ENCODE data around the gene TRIL.

Gene TRIL

GRCh38 chr7:28990200-28990960 lies 32.2 kb upstream of the TRIL start:
- H3K14ac ChIP-seq (ENCODE audit: low read length) = no peak overlapping the region
- no peak overlapping the region for H3K4ac ChIP-seq (ENCODE audit: low read length)
- no peak overlapping the region for H4K8ac ChIP-seq (ENCODE audit: low read depth, low read length)
- no peak overlapping the region for H3K23ac ChIP-seq (ENCODE audit: low read depth, low read length, poor library complexity)
- peaks cover 4 to 11% of the 10 kb centered on the region in 2 donors for H3K4me1 ChIP-seq (ENCODE audit: control insufficient read depth in 2 of 2, insufficient read depth in 1 of 2, low read depth in 1 of 2, low read length in 2 of 2)
- no peak overlapping the region for H3K4me3 ChIP-seq (ENCODE audit: low read length in 2 of 2)
- no peaks in the 10 kb centered on the region for H3K79me1 ChIP-seq (ENCODE audit: low read depth, low read length)
- H3K27ac ChIP-seq (replicated peaks; ENCODE audit: low read length) = no peak overlapping the region
- H3K4me2 ChIP-seq (ENCODE audit: insufficient read depth, low read length, poor library complexity, severe bottlenecking) = no peak overlapping the region
- peak overlapping the region; percentile 13 for H3K18ac ChIP-seq (ENCODE audit: low read length)
- no peak overlapping the region for H2BK12ac ChIP-seq (ENCODE audit: low read length)
- H3K9ac ChIP-seq (ENCODE audit: low read depth, low read length, poor library complexity) = no peak overlapping the region
- H2BK5ac ChIP-seq (ENCODE audit: low read length) = no peak overlapping the region
- WGBS, 2 donors (ENCODE audit: extremely low coverage in 2 of 2, insufficient read length in 2 of 2, insufficient replicate concordance in 1 of 2) = no CpG with 5 or more reads among the region's 11 CpGs
- peak overlapping the region; percentile 62 for H2AFZ ChIP-seq (ENCODE audit: low read length)
- no peak overlapping the region for H2BK15ac ChIP-seq (ENCODE audit: low read length)
- H3K9me3 ChIP-seq (replicated peaks in 1 of 2; ENCODE audit: control insufficient read depth in 2 of 2, insufficient read depth in 1 of 2, low read depth in 1 of 2, low read length in 2 of 2) = no peaks in the 10 kb centered on the region
- DNase-seq (ENCODE audit: low spot score) = no peak
- no peaks in the 10 kb centered on the region for H3K36me3 ChIP-seq (replicated peaks in 1 of 2; ENCODE audit: control insufficient read depth in 2 of 2, insufficient read depth in 2 of 2, low read length in 2 of 2)
- H3K27me3 ChIP-seq (ENCODE audit: control insufficient read depth in 3 of 3, insufficient read depth in 3 of 3, low read depth in 1 of 3, low read length in 3 of 3) = no peaks in the 10 kb centered on the region
- H2BK120ac ChIP-seq (ENCODE audit: low read depth, low read length) = no peak overlapping the region
- H2AK5ac ChIP-seq (ENCODE audit: low read depth, low read length) = no peak overlapping the region
- no peak overlapping the region for H4K91ac ChIP-seq (ENCODE audit: low read depth, low read length, poor library complexity)

- Histone ChIP-seq H3K23ac (ENCODE audit: low read depth, low read length, poor library complexity) (no peak overlapping the region), H3K36me3 (replicated peaks in 1 of 2; ENCODE audit: control insufficient read depth in 2 of 2, insufficient read depth in 2 of 2, low read length in 2 of 2) (no peaks in the 10 kb centered on the region), H4K91ac (ENCODE audit: low read depth, low read length, poor library complexity) (no peak overlapping the region), H3K27me3 (ENCODE audit: control insufficient read depth in 3 of 3, insufficient read depth in 3 of 3, low read depth in 1 of 3, low read length in 3 of 3) (no peaks in the 10 kb centered on the region), H3K14ac (ENCODE audit: low read length) (no peak overlapping the region), H3K27ac (replicated peaks; ENCODE audit: low read length) (no peak overlapping the region), H2BK15ac (ENCODE audit: low read length) (no peak overlapping the region), H3K9ac (ENCODE audit: low read depth, low read length, poor library complexity) (no peak overlapping the region), H3K9me3 (replicated peaks in 1 of 2; ENCODE audit: control insufficient read depth in 2 of 2, insufficient read depth in 1 of 2, low read depth in 1 of 2, low read length in 2 of 2) (no peaks in the 10 kb centered on the region), H3K4me1 (ENCODE audit: control insufficient read depth in 2 of 2, insufficient read depth in 1 of 2, low read depth in 1 of 2, low read length in 2 of 2) (peaks cover 9 to 19% of the 10 kb centered on the region in 2 donors), H3K4me3 (ENCODE audit: low read length in 2 of 2) (no peak overlapping the region), H4K8ac (ENCODE audit: low read depth, low read length) (no peak overlapping the region), H3K18ac (ENCODE audit: low read length) (no peak overlapping the region), H3K79me1 (ENCODE audit: low read depth, low read length) (no peaks in the 10 kb centered on the region), H2BK120ac (ENCODE audit: low read depth, low read length) (no peak overlapping the region), H2AFZ (ENCODE audit: low read length) (peak overlapping the region; percentile 62), H3K4me2 (ENCODE audit: insufficient read depth, low read length, poor library complexity, severe bottlenecking) (no peak overlapping the region), H3K4ac (ENCODE audit: low read length) (no peak overlapping the region), H2BK5ac (ENCODE audit: low read length) (no peak overlapping the region), H2BK12ac (ENCODE audit: low read length) (no peak overlapping the region), H2AK5ac (ENCODE audit: low read depth, low read length) (no peak overlapping the region)
- no peak for DNase-seq (ENCODE audit: low spot score)
- no CpG with 5 or more reads among the region's 6 CpGs for WGBS, 2 donors (ENCODE audit: extremely low coverage in 2 of 2, insufficient read length in 2 of 2, insufficient replicate concordance in 1 of 2)
These were observed 31.3 kb upstream of the TRIL start for GRCh38 chr7:28989211-28989980.

GRCh38 chr7:28988810-28989209 lies 30.7 kb upstream of the TRIL start:
- Histone ChIP-seq H2AK5ac (ENCODE audit: low read depth, low read length) (no peak overlapping the region), H3K18ac (ENCODE audit: low read length) (no peak overlapping the region), H3K23ac (ENCODE audit: low read depth, low read length, poor library complexity) (no peak overlapping the region), H2BK12ac (ENCODE audit: low read length) (no peak overlapping the region), H3K36me3 (replicated peaks in 1 of 2; ENCODE audit: control insufficient read depth in 2 of 2, insufficient read depth in 2 of 2, low read length in 2 of 2) (no peaks in the 10 kb centered on the region), H2BK15ac (ENCODE audit: low read length) (no peak overlapping the region), H3K27me3 (ENCODE audit: control insufficient read depth in 3 of 3, insufficient read depth in 3 of 3, low read depth in 1 of 3, low read length in 3 of 3) (no peaks in the 10 kb centered on the region), H3K14ac (ENCODE audit: low read length) (no peak overlapping the region), H3K9me3 (replicated peaks in 1 of 2; ENCODE audit: control insufficient read depth in 2 of 2, insufficient read depth in 1 of 2, low read depth in 1 of 2, low read length in 2 of 2) (no peaks in the 10 kb centered on the region), H2BK5ac (ENCODE audit: low read length) (no peak overlapping the region), H3K4ac (ENCODE audit: low read length) (no peak overlapping the region), H3K27ac (replicated peaks; ENCODE audit: low read length) (no peak overlapping the region), H3K4me2 (ENCODE audit: insufficient read depth, low read length, poor library complexity, severe bottlenecking) (no peak overlapping the region), H2AFZ (ENCODE audit: low read length) (no peak overlapping the region), H3K4me3 (ENCODE audit: low read length in 2 of 2) (no peak overlapping the region), H3K4me1 (ENCODE audit: control insufficient read depth in 2 of 2, insufficient read depth in 1 of 2, low read depth in 1 of 2, low read length in 2 of 2) (peaks cover 12 to 22% of the 10 kb centered on the region in 2 donors), H3K9ac (ENCODE audit: low read depth, low read length, poor library complexity) (no peak overlapping the region), H4K8ac (ENCODE audit: low read depth, low read length) (no peak overlapping the region), H4K91ac (ENCODE audit: low read depth, low read length, poor library complexity) (no peak overlapping the region), H3K79me1 (ENCODE audit: low read depth, low read length) (no peaks in the 10 kb centered on the region), H2BK120ac (ENCODE audit: low read depth, low read length) (no peak overlapping the region)
- no peak for DNase-seq (ENCODE audit: low spot score)
- no CpG with 5 or more reads among the region's 4 CpGs for WGBS, 2 donors (ENCODE audit: extremely low coverage in 2 of 2, insufficient read length in 2 of 2, insufficient replicate concordance in 1 of 2)

GRCh38 chr7:28988091-28988490 lies 30.0 kb upstream of the TRIL start:
- Histone ChIP-seq H3K4me3 (ENCODE audit: low read length in 2 of 2) (no peak overlapping the region), H2BK15ac (ENCODE audit: low read length) (no peak overlapping the region), H3K4ac (ENCODE audit: low read length) (no peak overlapping the region), H2AK5ac (ENCODE audit: low read depth, low read length) (no peak overlapping the region), H3K23ac (ENCODE audit: low read depth, low read length, poor library complexity) (no peak overlapping the region), H3K36me3 (replicated peaks in 1 of 2; ENCODE audit: control insufficient read depth in 2 of 2, insufficient read depth in 2 of 2, low read length in 2 of 2) (no peaks in the 10 kb centered on the region), H3K79me1 (ENCODE audit: low read depth, low read length) (no peaks in the 10 kb centered on the region), H3K9me3 (replicated peaks in 1 of 2; ENCODE audit: control insufficient read depth in 2 of 2, insufficient read depth in 1 of 2, low read depth in 1 of 2, low read length in 2 of 2) (no peaks in the 10 kb centered on the region), H3K18ac (ENCODE audit: low read length) (no peak overlapping the region), H3K4me2 (ENCODE audit: insufficient read depth, low read length, poor library complexity, severe bottlenecking) (no peak overlapping the region), H2BK5ac (ENCODE audit: low read length) (no peak overlapping the region), H3K14ac (ENCODE audit: low read length) (no peak overlapping the region), H4K91ac (ENCODE audit: low read depth, low read length, poor library complexity) (no peak overlapping the region), H3K27me3 (ENCODE audit: control insufficient read depth in 3 of 3, insufficient read depth in 3 of 3, low read depth in 1 of 3, low read length in 3 of 3) (no peaks in the 10 kb centered on the region), H3K4me1 (ENCODE audit: control insufficient read depth in 2 of 2, insufficient read depth in 1 of 2, low read depth in 1 of 2, low read length in 2 of 2) (peaks cover 12 to 22% of the 10 kb centered on the region in 2 donors), H4K8ac (ENCODE audit: low read depth, low read length) (no peak overlapping the region), H2AFZ (ENCODE audit: low read length) (no peak overlapping the region), H3K9ac (ENCODE audit: low read depth, low read length, poor library complexity) (no peak overlapping the region), H3K27ac (replicated peaks; ENCODE audit: low read length) (no peak overlapping the region), H2BK12ac (ENCODE audit: low read length) (no peak overlapping the region), H2BK120ac (ENCODE audit: low read depth, low read length) (no peak overlapping the region)
- no peak for DNase-seq (ENCODE audit: low spot score)
- no CpG with 5 or more reads among the region's 5 CpGs for WGBS, 2 donors (ENCODE audit: extremely low coverage in 2 of 2, insufficient read length in 2 of 2, insufficient replicate concordance in 1 of 2)

Measured in neuronal stem cell (in vitro differentiated cells).